Measurements from ENCODE around the gene PACSIN1.

The PACSIN1 gene

DNA sequence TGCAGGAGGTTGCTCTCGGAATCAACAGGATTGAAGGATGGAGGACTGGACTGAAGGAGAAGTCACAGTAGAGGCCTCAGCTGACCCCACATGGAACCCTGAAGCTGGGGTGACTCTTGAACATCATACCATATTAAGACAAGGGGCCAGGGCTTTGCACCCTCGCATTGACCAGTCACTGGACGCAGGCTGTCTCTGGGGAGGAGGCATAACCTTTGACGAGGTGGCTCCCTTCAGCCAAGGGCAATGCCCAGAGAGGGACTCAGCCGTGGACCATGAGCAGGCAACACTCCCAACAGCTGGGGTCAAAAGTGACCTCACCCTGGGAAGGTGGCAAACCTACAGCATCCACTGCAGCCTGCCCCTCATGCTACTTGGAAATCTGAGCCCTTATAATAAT is 21.7 kb downstream of the PACSIN1 start:
- DNase-seq (no peak), ATAC-seq (no peak)
- H3K4me1 Mint-ChIP-seq, result peaks cover 51% of the 10 kb centered on the region
- no peak overlapping the region for H3K4me3 Mint-ChIP-seq
- no peaks in the 10 kb centered on the region for H3K27me3 Mint-ChIP-seq
- H3K9me3 Mint-ChIP-seq, result no peaks in the 10 kb centered on the region
- no peak overlapping the region for H3K27ac Mint-ChIP-seq

DNA sequence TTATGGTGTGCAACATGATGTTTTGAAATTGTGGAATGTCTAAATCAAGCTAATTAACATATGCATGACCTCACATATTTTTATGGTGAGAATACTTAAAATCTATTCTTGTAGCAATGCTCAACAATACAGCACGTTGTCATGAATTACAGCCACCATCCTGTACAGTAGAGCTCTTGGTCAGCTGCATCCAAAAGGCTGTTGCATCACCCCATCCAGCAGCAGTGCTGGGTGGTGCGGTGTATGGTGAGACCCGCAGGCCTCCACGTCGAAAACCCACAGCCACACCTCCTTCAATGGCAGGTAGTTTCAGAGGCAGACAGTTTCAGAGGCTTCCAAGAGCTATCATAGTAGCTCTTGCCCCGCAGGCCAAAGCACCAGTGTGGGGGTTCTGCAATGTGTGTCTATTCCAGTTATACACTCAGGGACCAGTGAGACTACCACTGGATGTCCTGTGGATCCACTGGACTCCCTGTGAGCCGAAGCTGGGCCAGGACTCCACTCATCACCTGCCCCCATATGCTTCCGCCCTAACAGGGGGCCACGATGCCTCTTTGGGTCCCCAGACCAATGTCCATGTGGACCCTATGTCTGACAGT is 23.4 kb downstream of the PACSIN1 start:
- H3K27ac Mint-ChIP-seq, result no peak overlapping the region
- DNase-seq, result no peak
- no peak for ATAC-seq
- no peak overlapping the region for H3K4me3 Mint-ChIP-seq
- H3K4me1 Mint-ChIP-seq, result peaks cover 46% of the 10 kb centered on the region
- H3K27me3 Mint-ChIP-seq, result no peaks in the 10 kb centered on the region
- no peaks in the 10 kb centered on the region for H3K9me3 Mint-ChIP-seq

DNA sequence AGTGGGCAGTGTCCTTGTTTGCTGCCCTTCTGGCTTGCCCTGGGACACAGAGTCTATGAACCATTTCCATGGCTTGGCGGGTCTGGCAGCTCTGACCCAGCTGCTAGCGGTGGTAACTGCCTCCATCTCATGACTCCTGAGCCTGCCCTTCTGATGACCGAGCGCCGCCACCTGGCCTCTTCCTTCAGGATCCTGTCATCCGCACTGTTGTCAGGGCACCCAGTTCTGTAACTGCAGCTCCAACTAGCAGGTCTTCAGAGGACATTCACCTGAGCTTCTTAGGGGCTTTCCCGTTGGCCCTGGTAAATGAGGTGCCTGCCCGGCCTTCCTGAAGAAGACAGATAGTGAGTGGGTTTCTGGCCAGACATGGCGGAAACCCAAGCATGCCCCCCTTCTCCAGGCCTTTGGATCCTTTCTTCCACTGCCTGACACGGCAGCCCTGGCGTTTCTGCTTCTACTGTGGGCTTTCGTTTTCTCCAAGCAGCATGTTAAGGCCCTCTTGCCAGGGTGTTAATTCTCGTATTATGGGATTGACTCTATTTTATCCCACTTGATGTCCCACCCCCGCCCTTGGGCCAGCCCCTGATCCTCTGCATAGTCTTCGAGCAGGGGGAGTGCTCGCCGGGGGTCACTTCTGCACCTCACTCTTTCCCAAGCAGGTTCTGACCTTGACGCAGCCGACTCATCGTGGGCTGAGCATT is 24.7 kb downstream of the PACSIN1 start:
- Mint-ChIP-seq H3K4me3 (no peak overlapping the region), H3K4me1 (peaks cover 34% of the 10 kb centered on the region), H3K27ac (peak overlapping the region in 1 of 2 donors; percentile 13), H3K27me3 (no peaks in the 10 kb centered on the region), H3K9me3 (no peaks in the 10 kb centered on the region)
- ATAC-seq, result no peak
- no peak for DNase-seq

DNA sequence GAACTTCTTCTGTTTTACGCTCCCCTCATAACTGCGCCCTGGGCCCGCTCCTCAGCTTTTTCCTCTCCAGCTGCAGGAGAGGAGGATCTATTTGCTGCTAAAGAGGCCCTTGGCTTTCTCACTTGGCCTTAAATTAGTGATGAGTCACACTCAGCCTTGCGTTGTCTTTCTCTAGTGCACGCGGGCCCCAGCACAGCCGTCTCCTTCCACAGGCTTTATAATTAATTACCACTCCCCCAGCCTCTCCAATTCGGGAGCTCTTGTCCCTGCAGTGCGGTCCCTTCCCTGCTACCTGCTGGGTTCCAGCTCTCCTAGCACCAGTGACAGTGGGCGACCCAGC is 25.2 kb downstream of the PACSIN1 start:
- Mint-ChIP-seq H3K27ac (peak overlapping the region; percentile 50 to 66), H3K27me3 (no peaks in the 10 kb centered on the region), H3K4me3 (no peak overlapping the region), H3K4me1 (peaks cover 29% of the 10 kb centered on the region), H3K9me3 (no peaks in the 10 kb centered on the region)
- ATAC-seq, result no peak
- no peak for DNase-seq

DNA sequence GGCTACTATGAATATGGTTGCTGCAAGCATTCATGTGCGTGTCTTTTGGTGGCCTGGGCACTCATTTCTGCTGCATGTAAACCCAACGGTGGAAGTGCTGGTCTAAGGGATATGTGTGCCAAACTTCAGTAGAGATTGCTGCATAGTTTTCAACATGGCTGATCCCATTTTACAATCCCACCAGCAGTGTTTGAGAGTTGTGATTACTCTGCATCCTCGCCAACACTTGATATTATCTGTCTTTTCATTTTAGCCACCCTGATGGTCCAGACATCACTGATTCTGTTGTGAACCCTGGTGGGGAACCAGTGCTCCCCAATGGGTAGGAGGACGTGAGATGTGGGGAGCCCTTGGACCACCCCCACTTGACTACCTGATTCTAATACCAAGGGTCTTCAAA is 27.5 kb downstream of the PACSIN1 start:
- no peak overlapping the region for H3K27ac Mint-ChIP-seq
- H3K27me3 Mint-ChIP-seq, result no peaks in the 10 kb centered on the region
- no peaks in the 10 kb centered on the region for H3K9me3 Mint-ChIP-seq
- ATAC-seq (no peak), DNase-seq (no peak)
- H3K4me1 Mint-ChIP-seq, result peaks cover 20% of the 10 kb centered on the region
- H3K4me3 Mint-ChIP-seq, result no peak overlapping the region

DNA sequence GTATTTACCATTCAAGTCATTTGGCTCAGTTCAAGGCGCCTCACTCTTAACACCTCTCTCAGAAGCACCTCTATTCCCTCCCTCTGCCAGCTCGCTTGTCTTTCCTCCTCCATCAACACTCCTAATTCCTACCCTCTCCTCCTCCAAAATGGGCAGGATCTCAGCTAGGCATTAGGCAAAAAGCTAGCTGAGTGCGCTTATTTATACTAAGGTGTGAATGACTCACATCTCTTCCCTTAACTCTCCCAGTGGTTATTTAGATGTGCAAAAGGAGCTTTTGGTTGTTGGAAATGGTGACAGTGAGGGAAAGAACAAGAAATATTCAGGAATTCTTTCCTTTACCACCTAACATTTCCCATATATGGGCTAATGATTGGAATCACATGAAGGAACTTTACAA is 29.1 kb downstream of the PACSIN1 start:
- Mint-ChIP-seq H3K4me1 (peaks cover 11% of the 10 kb centered on the region), H3K27ac (no peak overlapping the region), H3K27me3 (no peaks in the 10 kb centered on the region), H3K9me3 (no peaks in the 10 kb centered on the region), H3K4me3 (no peak overlapping the region)
- ATAC-seq (no peak), DNase-seq (no peak)

DNA sequence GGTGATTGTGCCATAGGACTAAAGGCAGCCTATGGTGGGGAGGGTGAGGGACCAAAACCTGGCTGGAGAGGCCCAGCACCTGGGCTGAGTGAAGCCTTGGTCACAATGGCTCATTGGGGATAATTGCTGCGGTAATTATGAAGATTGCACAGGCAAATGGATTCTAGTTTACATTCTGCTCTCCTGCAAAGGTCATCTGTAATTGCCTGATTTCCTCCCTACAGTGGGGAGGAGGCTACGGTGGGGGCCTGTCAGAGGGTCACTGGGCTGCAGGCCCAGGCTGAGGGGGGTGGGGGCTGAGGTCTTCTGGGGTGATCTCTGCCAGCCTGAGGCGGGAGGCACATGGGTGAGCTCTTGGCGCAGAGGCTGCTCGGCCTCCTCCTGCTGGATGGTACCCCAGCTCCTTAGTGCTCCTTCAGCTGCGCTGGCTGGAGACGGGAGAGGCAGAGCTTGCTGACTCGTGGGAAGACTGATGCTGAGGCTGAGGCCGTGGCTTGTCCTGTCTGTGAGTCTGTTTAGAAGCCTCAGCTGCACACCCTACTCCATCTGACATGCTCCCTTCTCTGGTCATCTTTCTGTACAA is 30.3 kb downstream of the PACSIN1 start:
- Mint-ChIP-seq H3K4me1 (peaks cover 3% of the 10 kb centered on the region), H3K9me3 (peaks cover 0 to 6% of the 10 kb centered on the region in 2 donors), H3K27ac (no peak overlapping the region)

DNA sequence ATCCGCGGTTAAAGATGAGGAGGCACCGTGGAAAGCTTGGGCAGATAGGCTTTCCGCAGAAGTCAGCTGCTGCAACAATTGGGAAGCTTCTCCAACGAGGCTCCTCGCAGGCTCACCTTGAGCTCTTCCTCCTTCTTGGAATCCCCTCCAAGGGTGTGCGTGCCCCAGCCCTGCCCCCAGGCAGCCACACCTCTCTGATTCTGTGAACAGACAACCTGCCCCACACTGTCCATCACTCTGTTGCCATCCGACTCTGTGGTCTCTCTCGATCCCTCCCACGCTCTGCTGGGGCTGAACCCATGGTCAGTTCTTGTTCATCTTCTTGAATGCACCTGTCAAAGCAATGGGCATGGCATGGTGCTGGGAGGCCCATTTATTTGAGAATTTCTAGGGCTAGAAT is 31.5 kb downstream of the PACSIN1 start:
- peaks cover 0 to 7% of the 10 kb centered on the region in 2 donors for H3K9me3 Mint-ChIP-seq
- H3K27ac Mint-ChIP-seq, result peak overlapping the region in 1 of 2 donors; percentile 72
- H3K4me3 Mint-ChIP-seq, result no peak overlapping the region
- H3K27me3 Mint-ChIP-seq, result no peaks in the 10 kb centered on the region
- DNase-seq, result no peak
- H3K4me1 Mint-ChIP-seq, result no peaks in the 10 kb centered on the region
- ATAC-seq, result no peak

More for the DNA sequence above, 30.3 kb downstream of the PACSIN1 start:
- DNase-seq (no peak), ATAC-seq (no peak)
- Mint-ChIP-seq H3K4me3 (no peak overlapping the region), H3K27me3 (no peaks in the 10 kb centered on the region)

DNA sequence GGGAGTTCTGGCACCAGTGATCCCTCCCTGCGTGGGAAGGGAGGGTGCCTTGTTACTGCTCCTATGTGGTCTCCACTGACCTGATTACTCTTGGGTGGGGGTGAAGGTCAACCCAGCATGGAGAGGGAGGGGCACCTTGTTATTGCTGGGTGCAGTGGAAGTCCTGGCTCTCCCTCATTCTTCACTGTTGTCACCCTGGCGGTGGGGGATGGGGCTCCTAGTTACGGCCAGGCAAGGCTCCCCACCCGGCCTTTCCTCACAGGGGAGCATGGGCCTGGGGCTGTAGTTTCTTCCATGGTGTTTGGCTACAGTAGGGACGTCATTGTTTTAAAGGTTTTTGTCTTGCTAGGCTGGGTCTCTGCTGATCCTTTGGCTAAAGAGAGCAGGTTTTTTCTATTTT is 40.8 kb downstream of the PACSIN1 start:
- no peaks in the 10 kb centered on the region for H3K27me3 Mint-ChIP-seq

DNA sequence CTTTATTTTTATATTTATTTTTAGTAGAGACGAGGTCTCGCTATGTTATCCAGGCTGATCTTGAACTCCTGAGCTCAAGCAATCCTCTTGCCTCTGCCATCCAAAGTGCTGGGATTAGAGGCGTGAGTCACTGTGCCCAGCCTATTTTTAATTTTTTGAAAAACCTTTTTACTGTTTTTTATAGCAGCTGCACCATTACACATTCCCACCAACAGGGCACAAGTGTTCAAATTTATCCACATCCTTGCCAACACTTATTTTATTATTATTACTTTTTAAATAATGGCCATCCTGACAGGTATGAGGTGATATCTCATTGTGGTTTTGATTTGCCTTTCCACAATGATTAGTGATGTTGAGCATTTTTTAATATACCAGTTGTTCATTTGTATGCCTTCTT is 42.5 kb downstream of the PACSIN1 start:
- Mint-ChIP-seq H3K4me3 (no peak overlapping the region), H3K27me3 (no peaks in the 10 kb centered on the region), H3K9me3 (peaks cover 8 to 10% of the 10 kb centered on the region in 2 donors), H3K4me1 (no peaks in the 10 kb centered on the region), H3K27ac (no peak overlapping the region)
- DNase-seq, result no peak
- no peak for ATAC-seq

More for the DNA sequence above, 40.8 kb downstream of the PACSIN1 start:
- Mint-ChIP-seq H3K4me3 (no peak overlapping the region), H3K9me3 (peaks cover 8 to 10% of the 10 kb centered on the region in 2 donors), H3K4me1 (no peaks in the 10 kb centered on the region), H3K27ac (no peak overlapping the region)
- DNase-seq (no peak), ATAC-seq (no peak)

DNA sequence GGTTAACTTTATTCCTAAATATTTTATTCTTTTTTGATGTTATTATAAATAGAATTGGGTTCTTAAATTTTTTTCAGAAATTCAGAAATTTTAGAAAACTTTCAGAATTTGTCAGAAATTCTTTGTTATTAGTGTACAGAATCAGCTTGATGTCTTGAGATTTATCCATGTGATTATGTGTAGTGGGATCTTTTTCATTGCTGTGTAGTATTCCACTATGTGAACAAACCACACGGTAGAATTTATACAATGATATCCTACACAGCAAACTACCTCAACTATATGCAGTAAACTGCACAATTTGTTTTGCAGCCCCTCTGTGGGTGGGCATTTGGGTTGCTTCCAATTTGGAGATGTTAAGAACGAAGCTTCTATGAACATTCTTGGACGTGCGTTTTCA is 43.9 kb downstream of the PACSIN1 start:
- H3K9me3 Mint-ChIP-seq, result peaks cover 8 to 10% of the 10 kb centered on the region in 2 donors
- DNase-seq (no peak), ATAC-seq (no peak)
- no peaks in the 10 kb centered on the region for H3K4me1 Mint-ChIP-seq
- H3K27ac Mint-ChIP-seq, result no peak overlapping the region
- peaks cover 8% of the 10 kb centered on the region for H3K27me3 Mint-ChIP-seq
- H3K4me3 Mint-ChIP-seq, result no peak overlapping the region

DNA sequence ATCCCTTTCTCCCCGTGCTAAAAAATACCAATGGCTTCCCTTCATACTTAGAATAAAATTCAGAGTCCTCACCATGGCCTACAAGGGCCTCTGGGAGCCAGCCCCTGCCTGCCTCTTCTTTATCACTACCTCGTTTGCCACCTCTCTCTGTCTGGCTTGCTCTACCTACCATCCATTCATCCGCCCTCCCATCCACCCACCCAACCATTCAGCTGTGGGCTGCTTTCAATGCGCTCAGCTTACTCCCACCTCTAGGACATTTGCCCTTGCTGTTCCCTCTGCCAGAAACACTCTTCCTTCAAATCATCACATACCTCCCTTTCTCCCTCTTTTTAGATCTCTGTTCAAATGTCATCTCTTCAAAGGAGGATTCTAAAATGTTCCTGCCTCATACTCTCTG is 44.4 kb downstream of the PACSIN1 start:
- peaks cover 8 to 10% of the 10 kb centered on the region in 2 donors for H3K9me3 Mint-ChIP-seq
- H3K27ac Mint-ChIP-seq, result no peak overlapping the region
- no peaks in the 10 kb centered on the region for H3K4me1 Mint-ChIP-seq
- ATAC-seq (no peak), DNase-seq (no peak)
- H3K4me3 Mint-ChIP-seq, result no peak overlapping the region
- peaks cover 10% of the 10 kb centered on the region for H3K27me3 Mint-ChIP-seq

DNA sequence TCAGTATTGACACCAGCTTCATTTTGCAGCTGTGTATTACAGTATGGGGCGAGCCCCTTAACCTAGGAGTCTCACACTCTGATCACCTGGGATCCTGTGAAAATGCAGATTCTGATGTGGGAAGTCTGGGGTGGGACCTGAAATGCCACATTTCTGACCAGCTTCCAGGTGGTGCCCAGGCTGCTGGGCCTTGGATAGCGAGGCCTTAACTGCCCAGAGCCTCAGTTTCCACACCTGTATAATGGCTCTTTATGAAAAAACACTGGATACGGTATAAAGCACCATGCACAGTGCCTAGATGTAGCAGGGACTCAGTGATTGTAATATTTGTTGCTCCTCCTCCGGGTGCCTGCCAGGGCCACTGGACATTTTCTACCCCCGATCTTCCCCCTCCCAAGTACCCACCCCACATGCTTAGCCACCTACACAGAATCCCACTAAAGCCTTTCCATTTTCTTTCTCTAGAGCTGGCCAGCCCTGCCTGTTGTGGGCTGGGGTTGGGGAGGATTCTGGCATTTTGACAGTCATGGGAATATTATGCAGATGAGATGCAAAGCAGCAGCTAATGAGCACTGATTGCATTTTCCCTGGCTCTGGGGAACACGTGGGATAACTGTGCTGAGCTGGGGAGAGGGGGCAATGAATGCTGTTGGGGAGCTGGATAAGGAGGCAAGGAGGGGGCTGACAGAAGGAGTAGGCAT is 45.5 kb downstream of the PACSIN1 start:
- H3K4me3 Mint-ChIP-seq, result no peak overlapping the region
- DNase-seq (no peak), ATAC-seq (no peak)
- peak overlapping the region in 1 of 2 donors; percentile 78 for H3K27ac Mint-ChIP-seq
- H3K4me1 Mint-ChIP-seq, result no peaks in the 10 kb centered on the region
- H3K9me3 Mint-ChIP-seq, result peaks cover 8 to 10% of the 10 kb centered on the region in 2 donors
- peaks cover 10% of the 10 kb centered on the region for H3K27me3 Mint-ChIP-seq

DNA sequence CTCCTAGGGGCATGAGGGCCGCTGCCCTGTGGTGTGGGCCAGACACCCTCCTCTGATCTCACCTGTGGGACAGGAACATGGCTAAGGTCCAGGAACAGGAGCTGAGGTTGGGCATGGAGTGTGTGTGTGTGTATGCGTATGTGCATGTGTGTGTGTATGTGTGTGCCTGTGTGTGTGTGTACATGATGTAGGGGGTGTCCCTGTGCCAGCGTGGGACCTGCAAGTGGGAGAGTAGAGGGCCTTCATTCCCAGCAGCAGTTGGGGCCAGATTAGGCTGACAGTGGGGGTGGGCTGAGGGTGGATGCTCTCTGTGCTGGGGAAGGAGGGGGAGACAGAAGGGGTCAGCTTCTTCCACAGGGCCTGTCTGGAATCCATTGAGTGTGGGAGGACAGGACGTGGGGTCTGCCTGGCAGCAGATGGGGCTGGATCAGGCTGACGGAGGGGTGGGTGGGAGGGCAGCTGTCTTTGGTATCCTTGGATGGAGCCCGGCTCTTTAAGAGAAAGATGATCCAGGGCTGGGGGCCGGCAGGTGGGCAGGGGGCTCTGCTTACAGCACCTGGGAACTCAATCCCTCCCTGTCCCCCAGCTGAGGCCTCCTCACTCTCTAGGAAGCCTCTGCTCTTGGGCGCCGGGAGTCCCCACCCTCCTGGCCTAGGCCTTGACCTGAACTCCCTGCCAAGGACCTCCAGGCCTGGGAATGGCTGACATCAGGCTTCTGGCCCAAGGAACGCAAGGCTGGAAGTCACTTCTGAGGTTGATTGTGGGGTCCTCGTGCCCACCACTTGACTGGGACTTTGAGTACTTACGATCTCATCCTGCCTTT is 46.2 kb downstream of the PACSIN1 start:
- Mint-ChIP-seq H3K4me3 (no peak overlapping the region), H3K27me3 (peaks cover 10% of the 10 kb centered on the region), H3K9me3 (peaks cover 8 to 10% of the 10 kb centered on the region in 2 donors), H3K27ac (peak overlapping the region in 1 of 2 donors; percentile 38), H3K4me1 (no peaks in the 10 kb centered on the region)
- no peak for DNase-seq
- ATAC-seq, result no peak

DNA sequence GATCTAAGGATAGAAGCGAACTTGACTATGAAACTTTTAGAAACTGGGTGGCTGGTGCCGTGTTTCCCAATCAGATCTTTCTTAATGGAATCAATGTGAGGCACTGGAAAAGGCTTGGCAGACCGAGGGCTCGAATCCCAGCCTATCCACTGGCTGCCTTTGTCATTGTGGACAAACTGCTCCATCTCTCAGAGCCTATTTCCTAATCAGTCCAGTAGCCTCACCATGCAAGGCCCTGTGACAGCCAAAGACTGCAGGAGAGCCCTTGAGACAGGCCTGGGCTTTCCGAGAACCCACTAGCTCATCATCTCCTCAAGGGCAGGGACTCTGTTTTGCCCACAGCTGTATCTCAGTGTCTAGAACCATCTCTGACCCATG is 46.9 kb downstream of the PACSIN1 start:
- no peak for ATAC-seq
- Mint-ChIP-seq H3K9me3 (peaks cover 8 to 10% of the 10 kb centered on the region in 2 donors), H3K27me3 (peaks cover 10% of the 10 kb centered on the region), H3K4me3 (no peak overlapping the region), H3K4me1 (no peaks in the 10 kb centered on the region), H3K27ac (no peak overlapping the region)
- no peak for DNase-seq
